SW480 (cell line): ENCODE measurements around the gene TUG1.

Source experiments
- DNase-seq: peaks from one replicate; pipeline ENCODE4 v3.0.0-alpha.2; 2016; ENCODE audit warnings: low spot score

The TUG1 gene

GRCh38 chr22:31001124-31001770, 32.2 kb downstream of the TUG1 start:
- DNase-seq = no peak

- DNase-seq = no peak
Measured at GRCh38 chr22:31005535-31005934, 36.5 kb downstream of the TUG1 start.

- no peak for DNase-seq
Measured at GRCh38 chr22:31019191-31019930, 50.3 kb downstream of the TUG1 start.

- no peak for DNase-seq
Measured at GRCh38 chr22:31020334-31020733, 51.3 kb downstream of the TUG1 start.

- DNase-seq = no peak
Measured at GRCh38 chr22:31022516-31022915, 53.5 kb downstream of the TUG1 start.
